Peyer's patch (tissue), 4 donors: ENCODE data around the gene MTG2.

Experiments used
- POLR2A ChIP-seq, 2 donors: fragments of 450-650 bp; IDR thresholded peaks; one replicate each; pipeline ENCODE4 v1.5.1; 2017; ENCODE audit warnings: antibody characterized with exemption in 2 of 2, mild to moderate bottlenecking in 2 of 2, moderate library complexity in 2 of 2
- TF ChIP-seq, protein P1 (sequence below), 6 experiments: fragments of 450-650 bp in 4 of 6; fragments of 200-600 bp in 2 of 6; sonication (generic) in 1 of 6; IDR thresholded peaks; one replicate each; pipeline ENCODE4 v1.5.1; 2017 to 2019; ENCODE audit warnings: antibody characterized with exemption in 6 of 6, mild to moderate bottlenecking in 3 of 6, moderate library complexity in 1 of 6

DNA sequence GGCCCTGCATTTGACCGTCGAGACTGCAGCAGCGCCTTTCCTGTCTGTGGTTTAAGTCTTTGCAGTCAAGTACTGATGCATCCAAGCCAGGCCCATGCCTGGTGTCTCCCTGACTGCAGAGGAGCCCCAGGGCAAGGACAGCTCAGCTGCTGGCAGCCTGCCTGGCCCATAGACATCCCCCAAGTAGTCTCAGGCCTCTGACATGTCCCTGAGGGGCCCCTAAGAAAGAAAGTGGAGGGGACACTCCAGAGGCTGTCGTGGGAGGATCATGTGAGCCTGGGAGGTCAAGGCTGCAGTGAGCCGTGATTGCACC lies 19.2 kb downstream of the MTG2 start:
- no peak for TF ChIP-seq POLR2A (IDR thresholded peaks at IDR 0.05)
- TF ChIP-seq, protein P1, sequence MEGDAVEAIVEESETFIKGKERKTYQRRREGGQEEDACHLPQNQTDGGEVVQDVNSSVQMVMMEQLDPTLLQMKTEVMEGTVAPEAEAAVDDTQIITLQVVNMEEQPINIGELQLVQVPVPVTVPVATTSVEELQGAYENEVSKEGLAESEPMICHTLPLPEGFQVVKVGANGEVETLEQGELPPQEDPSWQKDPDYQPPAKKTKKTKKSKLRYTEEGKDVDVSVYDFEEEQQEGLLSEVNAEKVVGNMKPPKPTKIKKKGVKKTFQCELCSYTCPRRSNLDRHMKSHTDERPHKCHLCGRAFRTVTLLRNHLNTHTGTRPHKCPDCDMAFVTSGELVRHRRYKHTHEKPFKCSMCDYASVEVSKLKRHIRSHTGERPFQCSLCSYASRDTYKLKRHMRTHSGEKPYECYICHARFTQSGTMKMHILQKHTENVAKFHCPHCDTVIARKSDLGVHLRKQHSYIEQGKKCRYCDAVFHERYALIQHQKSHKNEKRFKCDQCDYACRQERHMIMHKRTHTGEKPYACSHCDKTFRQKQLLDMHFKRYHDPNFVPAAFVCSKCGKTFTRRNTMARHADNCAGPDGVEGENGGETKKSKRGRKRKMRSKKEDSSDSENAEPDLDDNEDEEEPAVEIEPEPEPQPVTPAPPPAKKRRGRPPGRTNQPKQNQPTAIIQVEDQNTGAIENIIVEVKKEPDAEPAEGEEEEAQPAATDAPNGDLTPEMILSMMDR (IDR thresholded peaks at IDR 0.05): no peak
